ENCODE data around the gene FBXW5. TPM values are rescaled to one million over a fixed set of nuclear protein-coding genes. Genes with fewer than 3 reads are reported as not detected.

Gene FBXW5
- polyA plus RNA-seq, 3 donors = 85.3 to 117 (median 92.7) TPM

- TF ChIP-seq, protein P1, sequence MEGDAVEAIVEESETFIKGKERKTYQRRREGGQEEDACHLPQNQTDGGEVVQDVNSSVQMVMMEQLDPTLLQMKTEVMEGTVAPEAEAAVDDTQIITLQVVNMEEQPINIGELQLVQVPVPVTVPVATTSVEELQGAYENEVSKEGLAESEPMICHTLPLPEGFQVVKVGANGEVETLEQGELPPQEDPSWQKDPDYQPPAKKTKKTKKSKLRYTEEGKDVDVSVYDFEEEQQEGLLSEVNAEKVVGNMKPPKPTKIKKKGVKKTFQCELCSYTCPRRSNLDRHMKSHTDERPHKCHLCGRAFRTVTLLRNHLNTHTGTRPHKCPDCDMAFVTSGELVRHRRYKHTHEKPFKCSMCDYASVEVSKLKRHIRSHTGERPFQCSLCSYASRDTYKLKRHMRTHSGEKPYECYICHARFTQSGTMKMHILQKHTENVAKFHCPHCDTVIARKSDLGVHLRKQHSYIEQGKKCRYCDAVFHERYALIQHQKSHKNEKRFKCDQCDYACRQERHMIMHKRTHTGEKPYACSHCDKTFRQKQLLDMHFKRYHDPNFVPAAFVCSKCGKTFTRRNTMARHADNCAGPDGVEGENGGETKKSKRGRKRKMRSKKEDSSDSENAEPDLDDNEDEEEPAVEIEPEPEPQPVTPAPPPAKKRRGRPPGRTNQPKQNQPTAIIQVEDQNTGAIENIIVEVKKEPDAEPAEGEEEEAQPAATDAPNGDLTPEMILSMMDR (IDR thresholded peaks at IDR 0.05) = peak; percentile 10
- H3K9ac ChIP-seq (ENCODE audit: insufficient read depth, low read length, poor library complexity, severe bottlenecking) = no peak overlapping the region
These were observed 15.9 kb downstream of the FBXW5 start for GRCh38 chr9:136928591-136928990.

GRCh38 chr9:136927343-136928271, 16.9 kb downstream of the FBXW5 start:
- 95% methylated on average over 14 of the region's 23 CpGs for WGBS (ENCODE audit: insufficient coverage)
- H3K27ac ChIP-seq (ENCODE audit: low read depth in 1 of 2, low read length in 2 of 2) = peak overlapping the region in 1 of 2 donors; percentile 16
- H3K4me3 ChIP-seq (replicated peaks in 1 of 3; ENCODE audit: low read depth in 2 of 3, low read length in 3 of 3) = no peak overlapping the region

More at GRCh38 chr9:136928591-136928990, 15.9 kb downstream of the FBXW5 start:
- Mint-ChIP-seq H3K4me3 (no peak overlapping the region), H3K9me3 (peaks cover 0 to 2% (median 0%) of the 10 kb centered on the region in 7 donors), H3K4me1 (peaks cover 19% of the 10 kb centered on the region), H3K27ac (peak overlapping the region in 2 of 7 donors; percentile 27 to 50), H3K27me3 (ENCODE audit: low read depth in 3 of 3) (no peaks in the 10 kb centered on the region), H3K36me3 (peaks cover 20 to 45% of the 10 kb centered on the region in 2 donors)
- Histone ChIP-seq H3K79me2 (ENCODE audit: insufficient read depth, low read length) (no peaks in the 10 kb centered on the region), H3K9me3 (replicated peaks in 1 of 2; ENCODE audit: control insufficient read depth in 1 of 2, insufficient read depth in 1 of 2, low read length in 2 of 2) (no peaks in the 10 kb centered on the region), H3K27me3 (ENCODE audit: control insufficient read depth in 2 of 2, insufficient read depth in 2 of 2, low read length in 2 of 2) (no peaks in the 10 kb centered on the region), H3K4me1 (ENCODE audit: control insufficient read depth in 1 of 2, insufficient read depth in 2 of 2, low read length in 2 of 2) (peaks cover 0 to 5% of the 10 kb centered on the region in 2 donors), H3K27ac (ENCODE audit: low read depth in 1 of 2, low read length in 2 of 2) (peak overlapping the region in 1 of 2 donors; percentile 12), H3K36me3 (replicated peaks in 1 of 2; ENCODE audit: control insufficient read depth in 1 of 2, insufficient read depth in 2 of 2, low read length in 2 of 2) (peaks cover 14 to 43% of the 10 kb centered on the region in 2 donors), H3K4me3 (replicated peaks in 1 of 3; ENCODE audit: low read depth in 2 of 3, low read length in 3 of 3) (no peak overlapping the region), H2AFZ (ENCODE audit: insufficient read depth, low read depth, low read length, poor library complexity, severe bottlenecking) (no peak overlapping the region), H4K20me1 (ENCODE audit: insufficient read depth, low read length) (no peaks in the 10 kb centered on the region), H3K4me2 (replicated peaks; ENCODE audit: extremely low read depth, low read length, poor library complexity, severe bottlenecking) (no peak overlapping the region)
- peak; percentile 14 to 49 (median 30) for DNase-seq
- intact Hi-C loops (cut with micrococcal nuclease) = no loop called here
- WGBS (ENCODE audit: insufficient coverage) = 58% methylated on average over 9 of the region's 9 CpGs

More at GRCh38 chr9:136927343-136928271, 16.9 kb downstream of the FBXW5 start:
- Histone ChIP-seq H2AFZ (ENCODE audit: insufficient read depth, low read depth, low read length, poor library complexity, severe bottlenecking) (no peak overlapping the region), H3K79me2 (ENCODE audit: insufficient read depth, low read length) (no peaks in the 10 kb centered on the region), H3K9me3 (replicated peaks in 1 of 2; ENCODE audit: control insufficient read depth in 1 of 2, insufficient read depth in 1 of 2, low read length in 2 of 2) (no peaks in the 10 kb centered on the region), H4K20me1 (ENCODE audit: insufficient read depth, low read length) (no peaks in the 10 kb centered on the region), H3K27me3 (ENCODE audit: control insufficient read depth in 2 of 2, insufficient read depth in 2 of 2, low read length in 2 of 2) (no peaks in the 10 kb centered on the region), H3K4me1 (ENCODE audit: control insufficient read depth in 1 of 2, insufficient read depth in 2 of 2, low read length in 2 of 2) (peaks cover 0 to 5% of the 10 kb centered on the region in 2 donors), H3K9ac (ENCODE audit: insufficient read depth, low read length, poor library complexity, severe bottlenecking) (no peak overlapping the region), H3K4me2 (replicated peaks; ENCODE audit: extremely low read depth, low read length, poor library complexity, severe bottlenecking) (no peak overlapping the region), H3K36me3 (replicated peaks in 1 of 2; ENCODE audit: control insufficient read depth in 1 of 2, insufficient read depth in 2 of 2, low read length in 2 of 2) (peaks cover 16 to 50% of the 10 kb centered on the region in 2 donors)
- Mint-ChIP-seq H3K4me1 (peaks cover 15% of the 10 kb centered on the region), H3K4me3 (no peak overlapping the region), H3K27ac (peak overlapping the region in 2 of 7 donors; percentile 5 to 43), H3K9me3 (peaks cover 0 to 2% (median 0%) of the 10 kb centered on the region in 7 donors), H3K36me3 (peaks cover 20 to 51% of the 10 kb centered on the region in 2 donors), H3K27me3 (ENCODE audit: low read depth in 3 of 3) (no peaks in the 10 kb centered on the region)
- no peak for DNase-seq
- TF ChIP-seq, protein P1 (IDR thresholded peaks at IDR 0.05) = no peak
- intact Hi-C loops (cut with micrococcal nuclease) = no loop called here
